Endometrial microvascular endothelial cells (primary cell): Measurements from ENCODE around the gene FSCB. TPM values are rescaled to one million over a fixed set of nuclear protein-coding genes. Genes with fewer than 3 reads are reported as not detected.
"Not testable (repeated sequence)": the region's sequence is repeated elsewhere in the genome, so short reads cannot be mapped to it uniquely, and the experiment has no call there.

Experiments used
- in situ Hi-C: cut with HindIII; loops from 2 replicates; pipeline ENCODE4 v1.10.0; 2017; ENCODE audit warnings: low sequenced_read_pairs, low pct_unique_long_range_greater_than_20kb; ENCODE audit errors: inconsistent ontology term
- total RNA-seq: library from RNA; depleted of rRNA; stranded (reverse); fragments of >200 nt; gene quantifications from one replicate; pipeline ENCODE4 v1.2.3, GENCODE V29; 2015; ENCODE audit errors: inconsistent ontology term

Gene FSCB
- total RNA-seq = not detected

GRCh38 chr14:44507183-44507582 is at the start of gene FSCB:
TSS of gene FSCB (minus strand) at chr14:44507283. CDS start at chr14:44506987, 296 bp downstream.
- in situ Hi-C loops = no loop called here

- in situ Hi-C loops = no loop called here
Measured at GRCh38 chr14:44531658-44532057, 24.6 kb upstream of the FSCB start.

GRCh38 chr14:44530475-44530874 is 23.4 kb upstream of the FSCB start:
- in situ Hi-C loops = no loop called here

GRCh38 chr14:44529026-44529425 is 21.9 kb upstream of the FSCB start:
- in situ Hi-C loops = no loop called here

GRCh38 chr14:44528180-44528579 is 21.1 kb upstream of the FSCB start:
- in situ Hi-C loops = no loop called here

GRCh38 chr14:44525237-44525636 is 18.2 kb upstream of the FSCB start:
- in situ Hi-C loops = no loop called here

- in situ Hi-C loops = not testable (repeated sequence)
Measured at GRCh38 chr14:44515668-44516067, 8.6 kb upstream of the FSCB start.

GRCh38 chr14:44508834-44509233 is 1.8 kb upstream of the FSCB start:
- in situ Hi-C loops = no loop called here

- in situ Hi-C loops = no loop called here
Measured at GRCh38 chr14:44505588-44505987, 1.5 kb downstream of the FSCB start.

- in situ Hi-C loops = no loop called here
Measured at GRCh38 chr14:44497148-44497547, 9.9 kb downstream of the FSCB start.

GRCh38 chr14:44494137-44494536 is 12.9 kb downstream of the FSCB start:
- in situ Hi-C loops = no loop called here

GRCh38 chr14:44490966-44491365 is 16.1 kb downstream of the FSCB start:
- in situ Hi-C loops = no loop called here

GRCh38 chr14:44477953-44478352 is 29.1 kb downstream of the FSCB start:
- in situ Hi-C loops = no loop called here

GRCh38 chr14:44468771-44469170 is 38.3 kb downstream of the FSCB start:
- in situ Hi-C loops = no loop called here

GRCh38 chr14:44463356-44464004 is 43.6 kb downstream of the FSCB start:
- in situ Hi-C loops = no loop called here

GRCh38 chr14:44462381-44462780 is 44.7 kb downstream of the FSCB start:
- in situ Hi-C loops = no loop called here

- in situ Hi-C loops = no loop called here
Measured at GRCh38 chr14:44461811-44462210, 45.3 kb downstream of the FSCB start.
